Activated gamma-delta T cell treated with Interleukin-2 at 50 U/mL for 16 hours (primary cell): ENCODE measurements around the gene LRRC10B.

Experiments
- DNase-seq: peaks from one replicate; pipeline ENCODE4 v3.0.0-alpha.2; 2020

Gene LRRC10B

DNA sequence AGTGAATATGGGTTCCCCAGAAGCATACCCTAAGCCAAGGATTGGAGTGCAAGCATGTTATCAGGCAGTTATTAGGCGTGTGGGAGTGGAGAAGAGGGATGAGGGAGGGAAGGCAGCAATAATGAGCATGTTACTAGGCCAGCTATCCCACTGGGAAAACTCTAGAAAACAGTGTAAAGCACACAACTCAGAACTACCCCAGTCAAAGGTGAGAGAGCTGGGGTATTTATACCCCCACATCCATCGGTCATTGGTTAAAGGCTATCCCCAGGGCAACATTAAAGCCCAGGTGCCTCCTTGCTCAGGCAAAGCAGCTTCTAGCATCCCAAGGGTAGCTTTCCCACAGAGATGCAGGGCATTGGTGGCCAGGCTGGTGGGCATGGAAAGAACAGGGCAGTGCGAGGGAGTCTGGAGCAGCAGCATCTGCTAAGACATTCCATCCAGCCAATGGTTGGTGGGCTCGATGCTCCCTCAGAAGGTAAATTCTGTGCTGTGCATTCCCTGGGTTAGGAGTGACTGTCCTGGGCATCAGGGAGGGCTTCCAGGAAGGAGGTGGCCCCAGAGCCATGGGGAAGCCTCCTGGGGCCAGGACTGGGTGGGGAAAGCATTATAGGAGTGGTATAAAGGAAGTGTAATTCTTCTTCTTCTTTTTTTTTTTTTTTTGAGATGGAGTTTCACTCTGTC is 21.1 kb upstream of the LRRC10B start:
- no peak for DNase-seq

DNA sequence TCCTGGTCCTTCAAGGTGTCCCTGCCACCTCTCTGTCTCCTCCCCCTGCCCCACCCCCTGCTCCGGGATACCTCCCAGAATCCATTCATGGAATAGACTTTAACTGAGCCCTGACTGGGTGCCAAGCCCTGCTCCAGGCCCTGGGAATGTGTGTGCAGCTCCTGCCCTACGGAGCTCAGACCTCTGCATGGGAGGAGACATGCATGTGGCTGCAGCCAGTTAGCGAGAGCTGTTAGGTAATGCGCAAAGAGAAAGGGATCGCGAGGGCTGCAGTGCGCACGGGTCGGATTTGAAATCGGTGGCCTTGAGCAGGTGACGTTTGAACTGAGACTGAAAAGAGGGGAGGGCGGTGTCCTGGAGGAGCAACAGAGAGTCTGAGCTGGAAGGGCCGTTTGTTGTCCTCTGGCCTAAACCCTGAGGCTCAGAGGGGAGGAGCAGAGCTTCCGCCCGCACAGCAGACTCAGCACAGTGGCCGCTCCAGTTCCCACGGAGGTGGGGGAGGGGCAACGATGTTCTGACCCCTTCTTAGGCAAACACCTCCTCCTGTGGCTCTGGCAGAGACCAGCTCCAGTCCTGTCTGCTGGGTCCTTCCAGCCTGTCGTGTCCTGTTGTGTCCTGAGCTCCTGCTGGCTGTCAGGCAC is 19.8 kb upstream of the LRRC10B start:
- DNase-seq, result no peak

DNA sequence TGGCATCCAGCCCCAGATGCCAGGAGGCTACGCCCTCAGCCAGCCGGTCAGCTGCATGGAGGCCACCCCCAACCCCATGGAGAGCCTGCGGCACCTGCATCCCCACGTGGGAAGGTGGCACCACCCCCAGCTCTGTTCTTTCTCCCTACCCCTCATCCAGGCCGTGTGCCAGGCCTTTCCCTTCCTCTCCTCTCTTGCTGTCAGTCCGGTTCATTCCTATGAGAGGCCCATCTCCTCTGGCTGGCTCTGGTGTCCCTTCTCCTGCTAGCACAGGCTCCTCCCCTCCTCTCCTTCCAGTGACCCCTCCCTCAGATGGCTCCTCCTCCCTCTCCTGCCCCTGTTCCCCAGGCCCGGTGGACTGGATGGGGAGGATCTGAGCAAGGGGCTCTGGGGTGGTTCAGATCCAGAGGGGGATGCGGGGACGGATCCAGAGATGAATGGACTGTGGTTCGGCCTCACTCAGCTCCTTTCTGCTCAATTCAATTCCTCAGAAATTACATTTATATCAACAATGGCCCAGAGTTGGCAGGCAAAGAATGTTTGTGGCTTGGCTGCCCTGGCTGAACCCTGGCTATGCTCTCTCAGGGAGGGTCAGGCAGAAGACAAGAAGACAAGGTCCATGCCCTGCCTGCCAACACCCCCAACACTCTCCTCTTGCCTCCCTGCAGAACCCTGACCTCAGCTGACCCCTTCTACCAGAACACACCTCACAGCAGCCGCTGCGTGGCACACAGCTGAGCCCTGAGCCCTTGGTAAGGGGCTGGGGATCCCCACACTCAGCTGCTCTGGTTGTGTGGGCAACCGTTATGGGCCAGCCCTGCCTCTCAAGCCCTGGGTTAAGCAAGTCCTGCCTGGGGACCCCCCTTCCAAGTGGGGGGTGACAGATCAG is 18.5 kb upstream of the LRRC10B start:
- no peak for DNase-seq

DNA sequence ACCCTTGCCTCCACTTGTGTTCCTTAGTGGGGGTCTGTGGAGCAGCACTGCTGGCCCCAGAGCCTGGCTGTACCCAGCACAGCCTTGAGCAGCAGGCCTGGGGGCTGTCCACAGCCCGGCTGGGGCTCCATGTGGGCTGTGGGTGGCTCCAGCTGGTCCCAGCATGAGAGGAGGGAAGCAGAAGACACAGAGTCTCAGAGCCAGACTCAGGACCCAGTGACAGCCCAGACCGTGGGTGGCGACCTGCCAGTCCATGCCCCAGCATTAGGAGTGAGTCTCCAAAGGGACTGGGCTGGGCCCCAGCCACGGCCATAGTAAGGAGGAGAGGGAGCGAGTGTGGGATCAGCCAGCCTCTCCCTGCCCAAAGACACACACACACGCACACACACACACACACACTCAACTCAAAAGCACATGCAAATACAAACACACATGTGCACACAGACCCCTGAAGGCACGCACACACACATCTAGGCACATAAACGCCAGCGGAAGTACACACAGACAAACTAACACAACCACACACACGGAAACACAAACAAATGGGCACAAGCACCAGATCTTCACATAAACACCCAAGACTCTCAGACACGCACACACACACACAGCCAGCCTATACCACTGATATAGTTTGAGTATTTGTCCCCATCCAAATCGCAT is 16.7 kb upstream of the LRRC10B start:
- no peak for DNase-seq

DNA sequence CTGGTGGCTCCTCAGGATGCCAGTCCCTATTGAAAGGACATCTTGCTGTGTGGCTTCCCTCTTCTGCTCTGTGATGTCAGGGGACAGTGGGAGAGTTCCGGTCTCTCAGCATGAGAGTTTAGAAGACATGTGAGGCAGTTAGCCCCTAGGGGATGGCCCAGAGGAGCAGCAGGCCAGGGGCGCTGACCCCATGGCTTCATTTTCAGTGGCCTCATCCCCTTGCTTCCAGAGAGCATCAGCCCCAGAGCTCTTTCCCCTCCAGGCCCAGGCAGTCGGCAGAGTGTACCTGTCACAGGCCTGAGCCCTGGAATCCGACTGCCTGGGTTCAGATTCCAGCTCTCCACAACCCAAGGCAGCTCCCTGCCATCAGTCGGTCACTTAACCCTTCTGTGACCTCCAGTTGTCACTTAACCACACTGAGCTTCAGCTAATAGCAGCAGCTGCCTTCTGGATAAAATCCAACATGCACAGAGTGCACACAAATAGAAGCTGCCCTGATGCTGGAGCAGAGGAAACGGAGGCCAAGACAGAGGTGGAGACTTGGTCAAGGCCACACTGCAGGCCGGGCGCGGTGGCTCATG is 14.1 kb upstream of the LRRC10B start:
- DNase-seq, result no peak

DNA sequence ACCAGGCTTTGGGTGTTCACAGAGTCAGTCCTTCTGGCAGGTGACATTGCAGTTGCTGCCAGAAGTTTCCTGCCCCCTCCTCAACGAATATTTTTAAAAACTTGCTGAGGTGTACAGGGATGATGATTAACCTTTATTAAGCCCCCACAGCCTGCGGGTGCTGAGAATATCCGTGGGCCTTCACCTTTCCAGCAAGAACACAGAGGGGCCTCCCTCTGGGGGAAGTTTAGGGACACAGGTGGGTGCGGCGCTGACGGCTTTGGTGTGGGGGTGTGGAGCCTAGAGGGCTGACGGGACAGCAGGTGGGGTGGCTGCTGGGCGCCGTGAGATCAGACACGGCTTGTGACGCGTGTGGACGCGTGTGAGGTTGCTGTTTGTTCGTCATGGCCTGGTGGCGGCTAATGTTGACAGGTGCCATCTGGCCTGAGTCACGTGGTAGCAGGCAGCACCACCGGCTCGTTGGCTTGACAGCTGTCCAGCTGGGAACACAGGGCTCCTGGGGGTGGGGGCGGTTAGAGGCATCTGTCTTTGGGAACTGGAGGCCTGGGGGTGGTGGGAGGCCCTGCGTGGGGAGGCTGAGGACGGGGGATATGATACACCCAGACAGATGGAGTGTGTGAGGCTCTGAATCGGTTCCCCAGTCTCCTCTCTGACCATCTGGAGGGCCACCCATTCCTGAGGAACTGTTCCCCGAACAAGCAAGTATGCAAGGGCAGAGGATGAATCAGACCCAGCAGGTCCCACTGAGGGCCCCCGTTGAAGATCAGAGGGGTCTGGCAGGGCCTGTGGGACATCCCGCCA is 12.5 kb upstream of the LRRC10B start:
- no peak for DNase-seq

DNA sequence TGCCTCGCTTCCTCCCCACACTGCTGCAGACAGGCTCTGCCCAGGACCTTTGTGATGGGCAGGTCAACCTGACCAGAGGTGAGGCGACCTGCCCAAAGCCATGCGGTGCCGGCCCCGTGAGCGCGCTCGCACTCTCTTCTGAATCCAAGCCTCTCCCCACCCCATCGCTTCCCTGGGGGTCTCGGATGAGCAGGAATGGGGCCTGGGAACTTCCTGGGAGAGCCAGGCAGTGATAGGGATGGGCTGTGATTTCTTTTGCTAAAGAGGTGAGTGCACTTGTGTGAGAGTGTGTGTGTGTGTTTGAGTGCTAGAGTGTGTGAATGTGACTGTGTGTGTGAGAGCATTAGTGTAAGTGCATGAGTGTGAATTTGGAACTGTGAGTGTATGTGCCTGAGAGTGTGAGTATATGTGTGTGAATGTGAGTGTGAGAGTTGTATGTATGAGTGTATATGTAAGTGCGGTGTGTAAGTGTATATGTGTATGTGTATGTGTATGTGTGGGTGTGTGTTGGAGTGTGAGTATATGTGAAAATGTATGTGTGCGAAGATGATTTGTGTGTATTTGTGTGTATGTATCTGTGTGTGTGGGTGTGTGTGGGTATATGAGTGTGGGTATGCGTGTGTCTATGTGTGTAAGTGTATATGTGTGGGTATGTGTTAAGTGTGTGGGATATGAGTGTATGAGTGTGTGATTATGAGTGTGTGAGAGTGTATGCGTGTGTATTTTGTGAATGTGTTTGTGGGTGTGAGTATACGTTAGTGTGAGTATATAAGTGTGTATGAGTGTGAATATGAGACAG is 11.7 kb upstream of the LRRC10B start:
- no peak for DNase-seq

DNA sequence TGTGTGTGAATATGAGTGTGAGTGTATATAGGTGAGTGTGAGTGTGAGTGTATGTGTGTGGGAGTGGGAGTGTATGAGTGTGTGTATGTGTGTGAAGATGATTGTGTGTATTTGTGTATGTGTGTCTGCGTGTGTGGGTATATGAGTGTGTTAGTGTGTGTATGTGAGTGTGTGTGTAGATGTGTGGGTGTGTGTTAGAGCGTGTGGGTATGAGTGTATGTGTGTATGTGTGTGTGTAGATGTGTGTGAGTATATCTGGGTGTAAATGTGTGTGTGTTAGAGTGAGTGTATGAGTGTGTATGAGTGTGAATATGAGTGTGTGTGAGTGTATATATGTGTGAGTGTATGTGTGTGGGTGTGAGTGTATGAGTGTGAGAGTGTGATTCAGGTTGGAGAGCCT is 11.1 kb upstream of the LRRC10B start:
- DNase-seq, result no peak

DNA sequence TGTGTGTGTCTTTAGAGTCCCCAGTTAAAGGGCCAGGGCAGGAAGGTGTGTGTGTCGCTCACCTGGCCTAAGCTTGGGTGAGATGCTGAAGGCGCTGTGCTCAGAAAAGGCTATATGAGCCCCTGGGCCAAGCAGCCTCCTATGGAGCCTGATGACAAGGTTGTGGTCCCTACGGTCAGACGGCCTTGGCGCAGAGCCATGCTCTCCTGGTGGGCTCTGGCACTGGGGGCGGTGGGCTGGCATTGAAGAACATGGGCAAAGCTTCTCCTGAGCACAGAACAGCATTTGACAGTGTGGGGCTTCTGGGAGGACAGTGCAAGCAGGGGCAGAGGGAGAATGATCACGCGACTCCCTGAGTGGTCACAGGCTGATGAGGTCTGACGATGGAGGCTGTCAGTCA is 10.7 kb upstream of the LRRC10B start:
- no peak for DNase-seq

DNA sequence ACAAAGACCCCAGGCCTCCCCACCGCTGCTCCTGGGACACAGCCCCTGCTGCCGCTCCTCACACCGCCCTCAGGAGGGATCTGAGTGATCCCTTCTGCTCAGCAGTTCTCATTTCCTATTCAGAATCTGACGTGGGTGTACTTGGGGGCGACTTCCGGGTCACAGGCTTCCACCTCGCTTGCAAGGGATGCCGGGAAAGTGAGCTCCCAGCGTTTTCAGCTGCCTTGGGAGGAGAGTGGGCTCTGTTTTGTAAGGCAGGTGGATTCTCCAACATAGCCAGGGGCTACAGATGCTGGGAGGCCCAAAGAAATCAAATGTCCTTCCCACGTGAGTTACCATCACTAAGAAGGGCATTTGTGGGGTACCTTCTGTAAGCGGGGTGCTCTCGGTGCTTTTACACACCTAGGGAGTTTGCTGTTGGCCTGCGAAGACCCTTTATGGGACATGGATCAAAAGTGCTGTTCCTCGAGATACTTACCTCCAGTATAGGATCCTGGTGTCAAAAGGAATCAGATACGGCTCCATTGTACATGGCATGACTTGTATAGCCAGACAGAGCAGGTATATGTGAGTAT is 9.7 kb upstream of the LRRC10B start:
- DNase-seq, result no peak

DNA sequence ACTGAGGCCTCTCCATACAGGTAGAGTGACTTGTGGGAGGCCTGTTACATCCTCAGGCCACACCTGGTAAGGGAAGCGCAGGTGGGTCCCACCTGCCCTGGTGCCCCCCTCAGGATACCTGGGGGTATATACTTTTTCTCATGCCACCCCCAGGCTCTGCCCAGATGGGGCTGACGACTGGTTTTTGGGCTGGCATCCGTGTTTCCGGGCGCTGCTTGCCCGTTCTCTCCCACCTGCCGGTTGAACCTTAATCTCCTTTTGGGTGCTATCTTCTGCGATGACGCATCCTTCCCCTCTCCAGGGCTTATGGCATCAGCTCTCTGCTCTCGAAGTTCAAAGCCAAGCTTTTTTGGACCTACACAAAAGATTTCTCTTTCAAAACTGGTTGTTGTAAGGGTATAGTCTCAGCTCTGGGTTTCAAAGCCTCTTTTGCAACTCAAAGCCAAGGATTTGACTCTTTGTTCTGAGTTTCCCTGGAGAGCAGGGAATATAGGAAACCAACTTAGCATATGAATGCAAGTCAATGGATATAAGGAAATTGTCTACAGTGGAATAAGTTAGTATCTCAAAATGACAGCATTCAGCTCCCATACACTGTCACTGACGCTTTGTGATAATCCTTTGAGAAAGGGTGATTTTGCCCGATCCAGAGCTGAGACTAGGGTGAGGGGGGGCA is 8.6 kb upstream of the LRRC10B start:
- no peak for DNase-seq

DNA sequence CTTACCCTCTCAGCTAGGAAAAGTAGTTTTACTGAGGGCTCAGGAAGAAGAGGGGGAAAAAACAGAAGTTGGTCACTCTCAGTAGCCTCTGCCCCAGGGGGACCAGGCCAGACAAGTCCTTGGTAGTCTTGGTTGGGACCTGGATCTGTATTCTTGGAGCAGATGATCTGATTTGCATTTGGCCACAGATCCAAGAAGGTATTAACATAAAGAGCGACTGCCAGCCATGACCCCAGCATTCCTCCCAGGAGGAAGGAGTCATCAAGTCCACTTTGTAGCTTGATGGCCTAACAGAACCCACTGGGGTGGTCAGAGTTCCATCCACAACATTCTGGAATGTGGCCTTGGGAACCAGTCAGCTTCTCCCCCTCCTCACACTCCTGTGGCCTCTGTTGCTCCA is 6.0 kb upstream of the LRRC10B start:
- DNase-seq, result no peak

DNA sequence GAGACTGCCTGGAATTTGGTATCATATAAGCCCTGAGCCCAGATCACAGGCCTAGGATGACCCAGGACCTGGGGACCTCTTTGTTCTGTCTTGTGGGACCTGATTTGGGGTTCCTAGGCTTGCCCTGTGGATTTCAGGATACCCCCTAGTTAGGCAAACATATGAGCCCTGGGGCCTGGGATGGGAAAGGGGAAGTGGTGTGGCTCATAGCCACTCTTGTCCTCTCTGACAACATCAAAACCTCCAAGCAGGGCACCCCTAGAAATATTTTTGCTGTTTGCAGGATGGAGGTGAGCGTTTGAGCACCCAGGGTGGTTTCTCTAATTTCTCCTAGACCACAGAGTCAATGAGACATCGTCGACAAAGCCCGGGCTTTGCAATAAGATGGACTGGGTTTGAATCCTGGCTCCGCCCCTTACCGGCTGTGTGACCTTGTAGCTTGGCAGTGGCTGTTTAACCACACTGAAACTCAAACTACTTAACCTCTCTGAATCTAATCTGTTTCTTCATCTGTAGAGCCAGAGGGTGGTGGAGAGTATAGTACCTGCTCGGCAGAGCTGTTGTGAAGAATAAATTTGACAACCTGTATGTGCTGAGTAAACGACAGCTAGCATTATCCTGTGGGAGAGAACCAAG is 5.3 kb upstream of the LRRC10B start:
- no peak for DNase-seq

DNA sequence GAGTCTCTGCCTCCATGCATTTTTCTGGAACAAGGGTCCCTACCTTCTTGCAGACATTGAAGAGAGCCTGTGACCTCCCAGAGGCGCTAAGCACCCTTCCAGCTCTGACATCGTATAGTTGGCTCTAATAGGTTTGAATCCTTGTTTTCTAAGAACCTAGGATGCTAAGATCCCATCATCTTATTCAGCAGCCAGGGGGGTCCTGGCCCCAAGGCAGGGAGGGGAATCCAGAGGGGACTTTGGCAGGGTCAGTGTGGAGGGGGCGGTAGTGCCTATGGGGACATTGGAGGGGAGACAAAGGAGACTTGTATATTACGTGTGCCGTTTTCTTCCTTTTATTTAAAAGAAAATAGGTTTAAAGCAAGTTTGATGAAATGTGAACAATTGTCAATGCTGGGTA is 3.4 kb upstream of the LRRC10B start:
- no peak for DNase-seq

DNA sequence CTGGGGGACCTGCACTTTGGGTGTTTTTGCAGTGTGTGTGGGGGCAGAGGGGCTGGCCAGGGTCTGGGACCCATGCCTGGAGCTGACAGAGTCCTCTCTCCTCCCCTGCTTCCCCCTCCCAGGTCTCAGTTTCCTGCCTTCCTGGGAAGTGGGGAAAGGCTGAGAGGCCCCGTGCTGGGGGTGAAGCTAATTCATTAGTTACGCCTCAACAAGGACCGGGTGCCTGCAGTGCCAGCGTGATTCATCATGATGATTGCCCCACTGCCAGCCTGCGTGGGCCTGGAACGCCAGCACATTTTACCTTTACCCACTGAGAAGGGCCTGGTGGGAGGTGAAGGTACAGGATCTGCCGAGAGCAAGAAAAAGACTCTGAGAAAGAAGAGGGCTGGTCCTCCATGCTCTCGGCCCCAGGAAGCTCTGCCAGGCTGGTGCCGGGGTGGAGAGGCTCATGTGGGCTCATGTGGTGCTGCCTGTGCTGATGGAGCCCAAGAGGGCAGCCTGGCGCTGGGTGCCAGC is 2.9 kb upstream of the LRRC10B start:
- DNase-seq, result no peak

DNA sequence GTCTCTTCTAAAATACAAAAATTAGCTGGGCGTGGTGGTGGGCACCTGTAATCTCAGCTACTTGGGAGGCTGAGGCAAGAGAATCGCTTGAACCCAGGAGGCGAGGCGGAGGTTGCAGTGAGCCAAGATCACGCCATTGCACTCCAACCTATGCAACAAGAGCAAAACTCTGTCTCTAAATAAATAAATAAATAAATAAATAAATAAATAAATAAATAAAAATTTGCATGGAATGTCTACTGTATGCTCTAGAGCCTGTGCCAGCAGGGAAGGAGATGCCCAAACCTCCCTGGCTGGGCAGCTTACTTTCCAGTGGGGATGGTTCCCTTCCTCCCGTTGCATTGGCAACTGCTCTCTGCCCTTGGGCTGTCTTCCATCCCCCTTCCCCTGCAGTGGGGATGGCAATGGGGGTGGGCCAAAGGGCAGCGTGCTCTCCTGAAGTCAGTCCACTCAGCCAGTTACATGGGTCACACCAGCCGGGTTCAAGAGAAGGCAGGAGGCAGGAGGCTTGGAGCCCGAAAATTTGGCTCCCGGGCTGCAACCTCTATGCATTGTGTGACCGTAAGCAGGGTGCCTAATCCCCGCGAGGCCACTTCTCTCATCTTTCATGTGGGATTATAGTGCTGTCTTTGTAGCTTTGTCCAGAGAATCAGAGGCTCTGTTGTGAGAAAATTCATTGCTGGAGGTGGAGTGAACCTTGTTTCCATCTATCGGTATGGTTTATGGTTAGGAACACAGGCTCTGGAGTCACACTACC is 1.4 kb upstream of the LRRC10B start:
- no peak for DNase-seq

DNA sequence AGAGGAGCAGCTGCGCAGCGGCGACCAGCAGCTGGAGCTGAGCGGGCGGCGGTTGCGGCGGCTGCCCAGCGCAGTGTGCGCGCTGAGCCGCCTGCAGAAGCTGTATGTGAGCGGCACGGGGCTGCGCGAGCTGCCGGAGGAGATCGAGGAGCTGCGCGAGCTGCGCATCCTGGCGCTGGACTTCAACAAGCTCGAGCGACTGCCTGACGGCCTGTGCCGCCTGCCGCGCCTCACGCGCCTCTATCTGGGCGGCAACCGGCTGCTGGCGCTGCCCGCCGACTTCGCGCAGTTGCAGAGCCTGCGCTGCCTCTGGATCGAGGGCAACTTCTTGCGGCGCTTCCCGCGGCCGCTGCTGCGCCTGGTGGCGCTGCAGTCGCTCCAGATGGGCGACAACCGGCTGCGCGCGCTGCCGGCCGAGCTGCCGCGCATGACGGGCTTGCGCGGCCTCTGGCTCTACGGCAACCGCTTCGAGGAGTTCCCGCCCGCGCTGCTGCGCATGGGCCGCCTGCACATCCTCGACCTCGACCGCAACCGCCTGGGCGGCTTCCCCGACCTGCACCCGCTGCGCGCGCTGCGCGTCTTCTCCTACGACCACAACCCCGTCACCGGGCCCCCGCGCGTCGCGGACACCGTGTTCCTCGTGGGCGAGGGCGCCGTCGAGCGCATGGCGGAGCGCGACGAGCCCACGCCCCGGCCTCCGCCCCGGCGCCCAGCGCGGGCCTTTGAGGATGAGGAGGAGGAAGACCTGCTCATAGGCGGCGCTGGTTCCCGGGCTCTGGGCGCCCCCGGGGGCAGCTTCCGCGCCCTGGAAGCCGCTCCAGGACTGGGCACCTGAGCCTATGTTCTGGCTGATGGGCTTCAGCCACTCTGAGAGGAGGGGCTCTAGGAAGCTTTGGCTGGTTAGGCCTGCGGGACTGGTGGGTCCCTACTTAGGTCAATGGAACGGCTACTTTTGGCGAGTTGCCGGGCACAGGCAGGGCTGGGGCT is 787 bp downstream of the LRRC10B start:
- peak; percentile 27 for DNase-seq
